K562 (cell line): ENCODE results near the gene TRDMT1.

Experiments used
- CHAMP1 ChIP-seq: fragments of 450-650 bp; IDR thresholded peaks from 2 replicates; pipeline ENCODE4 v1.6.1; 2016; ENCODE audit warnings: mild to moderate bottlenecking
- EP300 ChIP-seq: IDR thresholded peaks from 2 replicates; pipeline ENCODE4 v1.6.1; 2012; ENCODE audit warnings: low read length, improper control_type of control experiment
- GATA2 ChIP-seq: sonication (generic); formaldehyde crosslinking; IDR thresholded peaks from 2 replicates; pipeline ENCODE4 v1.4.0; 2020; ENCODE audit warnings: mild to moderate bottlenecking, missing genetic modification reagents
- MAFK ChIP-seq: IDR thresholded peaks from 2 replicates; pipeline ENCODE4 v1.6.1; 2011; ENCODE audit warnings: low read length, improper control_type of control experiment
- SNAPC5 ChIP-seq: fragments of 250-450 bp; sonication (Bioruptor Pico); IDR thresholded peaks from 2 replicates; pipeline ENCODE4 v1.8.0; 2021; ENCODE audit warnings: moderate library complexity, mild to moderate bottlenecking, inconsistent platforms
- ZHX1 ChIP-seq: fragments of 150-350 bp; conservative IDR thresholded peaks from 2 replicates; pipeline ENCODE4 v1.6.1; 2014; ENCODE audit warnings: low read length
- ZNF134 ChIP-seq: fragments of 250-450 bp; sonication (Bioruptor Pico); conservative IDR thresholded peaks from 2 replicates; pipeline ENCODE4 v1.4.0; 2020

- TF ChIP-seq ZNF134 (CRISPR knock-in tag) (no peak), SNAPC5 (CRISPR knock-in tag) (no peak), EP300 (no peak), GATA2 (CRISPR knock-in tag) (no peak), ZHX1 (no peak), MAFK (no peak), CHAMP1 (no peak)
Observed at GRCh38 chr10:17161775-17162174, 39.7 kb downstream of the TRDMT1 start.
